ENCODE results near the gene EP300. TPM values are rescaled to one million over a fixed set of nuclear protein-coding genes. Genes with fewer than 3 reads are reported as not detected.

Gene EP300
- total and polyA plus RNA-seq, 2 of the 8 experiments (the other 6 are each of a cell fraction or from before 2014, with no cell fraction given): 39.5 to 109 TPM

- POLR2A ChIA-PET (ENCODE audit: partially characterized antibody): interaction anchor here (0.6 to 1.9 kb wide), 15 partner anchors 9 to 1628 kb away, joined by 3 to 8 read pairs (median 3); partner anchors contain the start of gene RBX1
- no peak for TF ChIP-seq EP300 (IDR thresholded peaks at IDR 0.05; ENCODE audit: borderline replicate concordance in 1 of 2, low read depth in 2 of 2, low read length in 2 of 2)
- TF ChIP-seq BRCA1 (IDR thresholded peaks at IDR 0.05; ENCODE audit: low read depth, low read length): no peak
- TF ChIP-seq SP4 (IDR thresholded peaks at IDR 0.05; ENCODE audit: low read length): no peak
- TF ChIP-seq ZNF274 (IDR thresholded peaks at IDR 0.05; ENCODE audit: borderline replicate concordance, extremely low read depth, low read length): no peak
- TF ChIP-seq SRF (IDR thresholded peaks at IDR 0.05; ENCODE audit: low read depth, low read length): no peak
- no peak for TF ChIP-seq NRF1 (IDR thresholded peaks at IDR 0.05; ENCODE audit: low read depth, low read length)
- no peak for TF ChIP-seq SP1 (IDR thresholded peaks at IDR 0.05; ENCODE audit: low read depth, low read length)
- TF ChIP-seq POLR2A (IDR thresholded peaks at IDR 0.05; ENCODE audit: control extremely low read depth in 1 of 2, low read depth in 2 of 2, low read length in 2 of 2): no peak
- TF ChIP-seq RBBP5 (IDR thresholded peaks at IDR 0.05; ENCODE audit: borderline replicate concordance, low read depth, low read length): no peak
- no peak for TF ChIP-seq TEAD4 (IDR thresholded peaks at IDR 0.05; ENCODE audit: low read depth, low read length)
- TF ChIP-seq SIX5 (IDR thresholded peaks at IDR 0.05; ENCODE audit: low read depth, low read length): no peak
- no peak for TF ChIP-seq CBX8 (IDR thresholded peaks at IDR 0.05; ENCODE audit: borderline replicate concordance, low read depth, low read length)
- TF ChIP-seq CEBPB (IDR thresholded peaks at IDR 0.05; ENCODE audit: low read depth, low read length): no peak
- TF ChIP-seq KDM1A (IDR thresholded peaks at IDR 0.05; ENCODE audit: borderline replicate concordance, low read length): no peak
- no peak for TF ChIP-seq RAD21 (IDR thresholded peaks at IDR 0.05 in 1 of 2, conservative IDR thresholded peaks at IDR 0.05 in 1 of 2; ENCODE audit: low read depth in 2 of 2, low read length in 2 of 2)
These were observed 4.0 kb downstream of the EP300 start for GRCh38 chr22:41096391-41096790.

More at GRCh38 chr22:41096391-41096790, 4.0 kb downstream of the EP300 start:
- no peak overlapping the region for H3K4ac ChIP-seq (replicated peaks; ENCODE audit: insufficient read length, low read depth, low read length)
- peak overlapping the region in 1 of 2 experiments; percentile 83; a peak in 3 of 4 replicates for H3K4me2 ChIP-seq (ENCODE audit: insufficient read depth in 1 of 2, low read depth in 2 of 2, low read length in 2 of 2)
- FAIRE-seq (no peak), DNase-seq (ENCODE audit: low read depth in 1 of 2, low spot score in 2 of 2) (no peak)
- no peak overlapping the region for H2AFZ ChIP-seq (ENCODE audit: low read length)
- H3K79me2 ChIP-seq (ENCODE audit: control insufficient read depth in 1 of 2, insufficient read depth in 2 of 2, low read length in 2 of 2): peaks cover 76 to 91% of the 10 kb centered on the region in 2 experiments
- CTCF ChIA-PET (ENCODE audit: partially characterized antibody): interaction anchor here (0.8 to 1.0 kb wide), 2 partner anchors 9 to 174 kb away, joined by 4 to 5 read pairs; no protein-coding TSS in a partner anchor
- no peak overlapping the region; a peak in 1 of 7 replicates for H3K9ac ChIP-seq (replicated peaks in 1 of 4; ENCODE audit: extremely low read depth in 1 of 4, low read depth in 3 of 4, low read length in 3 of 4)
- no peak overlapping the region for H3K27ac ChIP-seq (ENCODE audit: low read depth, low read length)
- H3K79me1 ChIP-seq (ENCODE audit: low read depth, low read length): no peaks in the 10 kb centered on the region; the same call in 1 of the 2 replicates
- H3K4me1 ChIP-seq (replicated peaks in 1 of 4; ENCODE audit: control insufficient read depth in 3 of 4, insufficient read depth in 4 of 4, low read length in 3 of 4): peaks cover 0 to 3% (median 0%) of the 10 kb centered on the region in 4 experiments; a peak in 2 of 7 replicates
- no peak overlapping the region for H2BK20ac ChIP-seq (ENCODE audit: low read length)
- no peaks in the 10 kb centered on the region for H3K9me3 ChIP-seq (ENCODE audit: insufficient read depth in 2 of 2, low read depth in 1 of 2, low read length in 1 of 2)
- H2BK12ac ChIP-seq (ENCODE audit: low read depth, low read length): no peak overlapping the region
- no peaks in the 10 kb centered on the region for H3K27me3 ChIP-seq (replicated peaks in 1 of 4; ENCODE audit: control insufficient read depth in 3 of 4, extremely low read depth in 1 of 4, insufficient read depth in 3 of 4, low read length in 3 of 4)
- 77% methylated on average over 2 of the region's 3 CpGs; no CpG with 5 or more reads in 1 of the 2 experiments for WGBS, 2 experiments (ENCODE audit: extremely low coverage in 1 of 2, insufficient coverage in 1 of 2, insufficient read length in 1 of 2, insufficient replicate concordance in 2 of 2, low coverage in 1 of 2, low lambda C conversion rate in 2 of 2, missing lambda C conversion rate in 1 of 2)
- peaks cover 19 to 51% of the 10 kb centered on the region in 2 experiments for H4K20me1 ChIP-seq (replicated peaks in 1 of 2; ENCODE audit: control insufficient read depth in 1 of 2, insufficient read depth in 2 of 2, low read length in 2 of 2)
- H3K4me3 ChIP-seq (ENCODE audit: extremely low read depth in 1 of 4, insufficient read depth in 2 of 4, low read depth in 3 of 4, low read length in 4 of 4): peak overlapping the region in 1 of 4 experiments; percentile 93; a peak in 1 of 8 replicates
- no peaks in the 10 kb centered on the region; the same call in 1 of the 2 replicates for H3K23me2 ChIP-seq (ENCODE audit: low read depth, low read length)
- no peak overlapping the region for H3K18ac ChIP-seq (ENCODE audit: extremely low read depth, low read length)
- no peak overlapping the region for H2BK120ac ChIP-seq (replicated peaks; ENCODE audit: low read depth, low read length)
- H4K8ac ChIP-seq (ENCODE audit: extremely low read depth, insufficient read depth, low read length): no peak overlapping the region
- H4K5ac ChIP-seq (ENCODE audit: insufficient read length, low read depth, low read length): no peak overlapping the region
- H2AK5ac ChIP-seq (ENCODE audit: low read depth, low read length): no peak overlapping the region
- H4K91ac ChIP-seq (replicated peaks; ENCODE audit: insufficient read length, low read length): no peak overlapping the region
- no peak overlapping the region for H3K14ac ChIP-seq (ENCODE audit: insufficient read length)
- no peak overlapping the region for H3K56ac ChIP-seq (replicated peaks; ENCODE audit: insufficient read length, low read depth, low read length)
- H2BK15ac ChIP-seq (ENCODE audit: low read length): no peak overlapping the region
- H2BK5ac ChIP-seq (ENCODE audit: low read depth, low read length): no peak overlapping the region
- H3K23ac ChIP-seq (ENCODE audit: insufficient read length): no peak overlapping the region
- peaks cover 0 to 8% (median 0%) of the 10 kb centered on the region in 4 experiments; a peak in 1 of 8 replicates for H3K36me3 ChIP-seq (ENCODE audit: control insufficient read depth in 2 of 4, insufficient read depth in 4 of 4, low read length in 3 of 4)
